Uterus (tissue), 4 donors: ENCODE data around the gene GEMIN5. TPM values are rescaled to one million over a fixed set of nuclear protein-coding genes. Genes with fewer than 3 reads are reported as not detected.

Experiments used
- DNase-seq, 2 donors: peaks; one replicate each; pipeline ENCODE4 v3.0.0-alpha.2; 2019 to 2020
- H3K27ac ChIP-seq, 2 donors: fragments of 200-600 bp; sonication (generic); 1 replicate in 1 of 2; 2 replicates in 1 of 2; pipeline ENCODE4 v1.5.1; 2016 to 2018
- H3K27me3 ChIP-seq, 2 donors: fragments of 200-600 bp; sonication (generic); one replicate each; pipeline ENCODE4 v1.5.1; 2018 to 2019; ENCODE audit warnings: control low read depth in 1 of 2
- H3K36me3 ChIP-seq, 2 donors: fragments of 200-600 bp; sonication (generic); one replicate each; pipeline ENCODE4 v1.5.1; 2019; ENCODE audit warnings: control low read depth in 1 of 2
- H3K4me1 ChIP-seq, 2 donors: fragments of 200-600 bp; sonication (generic); one replicate each; pipeline ENCODE4 v1.5.1; 2018 to 2019; ENCODE audit warnings: control low read depth in 1 of 2
- H3K4me3 ChIP-seq, 2 donors: fragments of 200-600 bp; sonication (generic); 1 replicate in 1 of 2; 2 replicates in 1 of 2; pipeline ENCODE4 v1.5.1; 2018 to 2019; ENCODE audit warnings: mild to moderate bottlenecking in 1 of 2
- H3K9me3 ChIP-seq, 2 donors: fragments of 200-600 bp; sonication (generic); one replicate each; pipeline ENCODE4 v1.5.1; 2019; ENCODE audit warnings: control low read depth in 1 of 2
- POLR2A ChIP-seq, 2 donors: fragments of 450-650 bp; IDR thresholded peaks; one replicate each; pipeline ENCODE4 v1.6.1; 2016; ENCODE audit warnings: antibody characterized with exemption in 2 of 2, mild to moderate bottlenecking in 1 of 2, moderate library complexity in 1 of 2
- intact Hi-C: fragments of 100-400 bp; cut with DNase I; formaldehyde crosslinking; loops from one replicate; pipeline ENCODE4 v1.15.1; 2023; ENCODE audit warnings: low total_unique reads
- total RNA-seq, 4 donors: library from RNA; depleted of rRNA in 3 of 4; stranded (reverse); fragments of >200 nt in 3 of 4; gene quantifications; one replicate each; pipeline versions ENCODE4 v1.1.0 to v1.2.4, GENCODE V29; 2014 to 2023
- TF ChIP-seq, protein P1 (sequence below), 4 experiments: fragments of 200-600 bp in 2 of 4; fragments of 450-650 bp in 2 of 4; sonication (generic) in 2 of 4; IDR thresholded peaks; one replicate each; pipeline ENCODE4 v1.5.1; 2016 to 2019; ENCODE audit warnings: antibody characterized with exemption in 4 of 4, mild to moderate bottlenecking in 2 of 4, moderate library complexity in 1 of 4
- donor health status: DM: yes; HTN: yes; CAD: no.

GEMIN5 gene
- total RNA-seq, 4 donors from 2014 or later, result 10.0 to 26.5 (median 19.3) TPM

GRCh38 chr5:154868702-154869101, 69.3 kb downstream of the GEMIN5 start:
- Histone ChIP-seq H3K9me3 (no peaks in the 10 kb centered on the region), H3K27me3 (no peaks in the 10 kb centered on the region), H3K4me1 (no peaks in the 10 kb centered on the region), H3K4me3 (no peak overlapping the region), H3K27ac (no peak overlapping the region), H3K36me3 (no peaks in the 10 kb centered on the region)
- no peak for DNase-seq
- intact Hi-C loops, result no loop called here
- TF ChIP-seq POLR2A (IDR thresholded peaks at IDR 0.05), result no peak
- TF ChIP-seq, protein P1, sequence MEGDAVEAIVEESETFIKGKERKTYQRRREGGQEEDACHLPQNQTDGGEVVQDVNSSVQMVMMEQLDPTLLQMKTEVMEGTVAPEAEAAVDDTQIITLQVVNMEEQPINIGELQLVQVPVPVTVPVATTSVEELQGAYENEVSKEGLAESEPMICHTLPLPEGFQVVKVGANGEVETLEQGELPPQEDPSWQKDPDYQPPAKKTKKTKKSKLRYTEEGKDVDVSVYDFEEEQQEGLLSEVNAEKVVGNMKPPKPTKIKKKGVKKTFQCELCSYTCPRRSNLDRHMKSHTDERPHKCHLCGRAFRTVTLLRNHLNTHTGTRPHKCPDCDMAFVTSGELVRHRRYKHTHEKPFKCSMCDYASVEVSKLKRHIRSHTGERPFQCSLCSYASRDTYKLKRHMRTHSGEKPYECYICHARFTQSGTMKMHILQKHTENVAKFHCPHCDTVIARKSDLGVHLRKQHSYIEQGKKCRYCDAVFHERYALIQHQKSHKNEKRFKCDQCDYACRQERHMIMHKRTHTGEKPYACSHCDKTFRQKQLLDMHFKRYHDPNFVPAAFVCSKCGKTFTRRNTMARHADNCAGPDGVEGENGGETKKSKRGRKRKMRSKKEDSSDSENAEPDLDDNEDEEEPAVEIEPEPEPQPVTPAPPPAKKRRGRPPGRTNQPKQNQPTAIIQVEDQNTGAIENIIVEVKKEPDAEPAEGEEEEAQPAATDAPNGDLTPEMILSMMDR (IDR thresholded peaks at IDR 0.05), result no peak

DNA sequence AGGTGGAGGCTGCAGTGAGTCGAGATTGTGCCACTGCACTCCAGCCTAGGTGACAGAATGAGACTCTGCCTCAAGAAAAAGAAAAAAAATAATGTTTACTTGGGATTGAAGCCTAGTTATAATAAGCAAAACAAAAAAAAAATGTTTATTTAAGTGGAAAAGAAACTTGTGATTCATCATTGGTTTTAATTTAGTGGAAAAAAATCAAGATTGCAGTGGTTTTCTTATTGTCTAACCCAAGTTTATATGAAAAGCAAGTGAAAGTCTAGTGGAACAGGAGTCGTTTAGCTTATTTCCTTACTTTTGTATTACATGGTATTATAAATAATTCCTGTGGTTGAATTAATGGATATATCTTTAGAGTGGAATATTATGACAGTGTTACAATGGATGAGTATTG, 71.2 kb downstream of the GEMIN5 start:
- intact Hi-C loops, result no loop called here
- Histone ChIP-seq H3K4me1 (peaks cover 0 to 5% of the 10 kb centered on the region in 2 donors), H3K27ac (no peak overlapping the region), H3K4me3 (no peak overlapping the region), H3K27me3 (no peaks in the 10 kb centered on the region), H3K9me3 (no peaks in the 10 kb centered on the region), H3K36me3 (no peaks in the 10 kb centered on the region)
- no peak for DNase-seq
- no peak for TF ChIP-seq POLR2A (IDR thresholded peaks at IDR 0.05)
- TF ChIP-seq, protein P1 (IDR thresholded peaks at IDR 0.05), result no peak

DNA sequence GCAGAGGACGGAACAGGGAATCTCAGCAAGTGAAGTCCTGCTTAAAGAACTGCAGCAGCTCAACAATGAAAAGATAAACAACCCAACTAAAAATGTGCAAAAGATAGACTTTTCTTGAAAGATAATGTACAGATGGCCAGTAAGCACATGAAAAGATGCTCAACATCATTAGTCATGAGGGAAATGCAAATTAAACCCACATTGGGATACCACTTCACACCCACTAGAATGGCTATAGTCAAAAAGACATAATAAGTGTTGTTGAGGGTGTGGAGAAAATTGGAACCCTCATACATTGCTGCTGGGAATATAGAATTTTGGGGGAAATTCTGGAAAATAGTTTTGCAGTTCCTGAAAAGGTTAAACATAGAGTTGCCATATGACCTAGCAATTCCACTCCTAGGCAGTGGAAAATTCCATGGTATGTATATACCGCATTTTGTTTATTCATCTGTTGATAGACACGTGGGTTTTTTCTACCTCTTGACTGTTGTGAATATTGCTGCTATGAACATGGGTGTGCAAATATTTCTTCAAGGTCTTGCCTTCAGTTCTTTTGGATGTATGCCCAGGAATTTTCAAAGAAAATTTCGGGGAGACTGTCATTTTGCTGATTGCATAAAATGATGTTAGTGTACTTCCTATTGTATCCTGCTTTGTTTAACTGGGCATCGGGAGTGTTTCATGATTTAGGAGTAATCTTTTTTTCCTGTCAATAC, 72.4 kb downstream of the GEMIN5 start:
- Histone ChIP-seq H3K4me1 (peaks cover 4 to 5% of the 10 kb centered on the region in 2 donors), H3K27me3 (no peaks in the 10 kb centered on the region), H3K9me3 (no peaks in the 10 kb centered on the region), H3K36me3 (no peaks in the 10 kb centered on the region), H3K27ac (no peak overlapping the region), H3K4me3 (no peak overlapping the region)
- TF ChIP-seq, protein P1 (IDR thresholded peaks at IDR 0.05), result no peak
- no peak for TF ChIP-seq POLR2A (IDR thresholded peaks at IDR 0.05)
- no peak for DNase-seq
- intact Hi-C loops, result no loop called here

DNA sequence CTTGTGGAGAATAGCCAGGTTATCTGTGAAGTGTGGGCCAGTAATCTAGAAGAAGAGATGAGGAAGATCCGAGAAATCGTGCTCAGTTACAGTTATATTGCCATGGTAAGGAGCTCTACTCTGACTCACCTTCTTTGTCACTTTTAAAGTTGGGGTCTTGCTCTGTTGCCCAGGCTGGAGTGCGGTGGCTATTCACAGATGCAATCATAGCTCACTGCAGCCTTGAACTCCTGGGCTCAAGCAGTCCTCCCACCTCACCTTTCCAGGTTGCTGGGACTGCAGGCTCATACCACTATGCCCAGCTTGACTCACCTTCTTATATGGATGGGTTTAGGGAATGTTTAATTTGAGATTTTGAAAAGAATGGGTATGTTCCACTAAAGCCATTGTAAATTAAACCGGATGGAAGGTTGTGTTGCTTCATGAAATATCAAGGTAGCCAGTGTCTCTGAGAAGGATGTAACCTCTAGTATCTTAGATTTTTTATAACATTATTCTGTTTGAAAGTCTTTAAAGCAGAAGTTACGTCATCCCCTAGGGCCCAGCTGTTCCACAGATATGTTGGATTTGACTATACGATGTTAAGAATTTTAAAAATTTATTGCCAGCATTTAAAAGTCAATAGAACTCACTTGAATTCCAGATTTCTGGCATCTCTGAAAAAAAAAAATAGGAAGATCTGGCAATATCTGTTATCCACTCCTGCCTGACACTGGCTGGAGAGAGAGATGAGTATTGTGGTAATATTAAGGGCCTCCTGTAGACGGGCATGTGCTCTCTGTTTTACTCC, 74.5 kb downstream of the GEMIN5 start:
- TF ChIP-seq, protein P1 (IDR thresholded peaks at IDR 0.05), result no peak
- TF ChIP-seq POLR2A (IDR thresholded peaks at IDR 0.05), result no peak
- Histone ChIP-seq H3K9me3 (no peaks in the 10 kb centered on the region), H3K4me1 (peaks cover 4 to 5% of the 10 kb centered on the region in 2 donors), H3K27me3 (no peaks in the 10 kb centered on the region), H3K36me3 (no peaks in the 10 kb centered on the region), H3K27ac (no peak overlapping the region), H3K4me3 (no peak overlapping the region)
- intact Hi-C loops, result no loop called here
- no peak for DNase-seq

- intact Hi-C loops, result no loop called here
- no peaks in the 10 kb centered on the region for H3K9me3 ChIP-seq
- no peaks in the 10 kb centered on the region for H3K36me3 ChIP-seq
- no peak for DNase-seq
- no peak overlapping the region for H3K27ac ChIP-seq
- no peaks in the 10 kb centered on the region for H3K27me3 ChIP-seq
- TF ChIP-seq, protein P1 (IDR thresholded peaks at IDR 0.05), result no peak
- TF ChIP-seq POLR2A (IDR thresholded peaks at IDR 0.05), result no peak
- no peak overlapping the region for H3K4me3 ChIP-seq
- peaks cover 4 to 5% of the 10 kb centered on the region in 2 donors for H3K4me1 ChIP-seq
Observed at GRCh38 chr5:154862766-154863165, 75.2 kb downstream of the GEMIN5 start.
